HFFc6 (cell line): ENCODE measurements around the gene SOCS3. TPM values are rescaled to one million over a fixed set of nuclear protein-coding genes. Genes with fewer than 3 reads are reported as not detected.

Experiments used
- DNase-seq: peaks from one replicate; pipeline ENCODE4 v3.0.0-alpha.2; 2018
- H3K27ac Mint-ChIP-seq: 2 replicates; pipeline ENCODE4 v1.8.0; 2020; ENCODE audit warnings: mild to moderate bottlenecking, mixed read lengths
- H3K27me3 Mint-ChIP-seq: 2 replicates; pipeline ENCODE4 v1.8.0; 2021; ENCODE audit warnings: mild to moderate bottlenecking, moderate library complexity, mixed read lengths; ENCODE audit not compliant: insufficient read depth
- H3K36me3 Mint-ChIP-seq: 2 replicates; pipeline ENCODE4 v1.8.0; 2021; ENCODE audit warnings: low read depth, mixed read lengths
- H3K4me1 Mint-ChIP-seq: 2 replicates; pipeline ENCODE4 v1.8.0; 2020; ENCODE audit warnings: low read depth, mixed read lengths
- H3K4me3 Mint-ChIP-seq: 2 replicates; pipeline ENCODE4 v1.8.0; 2020; ENCODE audit warnings: mild to moderate bottlenecking, moderate library complexity, mixed read lengths
- H3K9me3 Mint-ChIP-seq: 2 replicates; pipeline ENCODE4 v1.8.0; 2020; ENCODE audit warnings: mild to moderate bottlenecking, mixed read lengths
- CTCF ChIP-seq: fragments of 200-600 bp; sonication (generic); IDR thresholded peaks from 2 replicates; pipeline ENCODE4 v1.5.0; 2021; ENCODE audit warnings: antibody characterized with exemption, mild to moderate bottlenecking
- total RNA-seq, 6 experiments: library from RNA; stranded (reverse); fragmentation: NEBNext Ultra II Directional; extraction: Animal tissue kit (Norgen Biotek cat#: 25700); gene quantifications; 2 replicates in 1 of 6; 3 replicates in 5 of 6; pipeline ENCODE4 v1.2.3, GENCODE V29; 2021

SOCS3 gene
- total RNA-seq, 6 experiments from 2014 or later = 27.4 to 37.2 (median 33.2) TPM

- no peak overlapping the region for H3K27ac Mint-ChIP-seq
- no peak for TF ChIP-seq CTCF
- H3K27me3 Mint-ChIP-seq = peaks cover 18% of the 10 kb centered on the region
- no peak for DNase-seq
- no peaks in the 10 kb centered on the region for H3K9me3 Mint-ChIP-seq
- H3K4me1 Mint-ChIP-seq = peaks cover 31% of the 10 kb centered on the region
- peaks cover 22% of the 10 kb centered on the region for H3K36me3 Mint-ChIP-seq
- H3K4me3 Mint-ChIP-seq = no peak overlapping the region
Observed at GRCh38 chr17:78361225-78361701, 1.4 kb upstream of the SOCS3 start.

- DNase-seq = peak; percentile 76
- peak overlapping the region; percentile 57 for H3K27ac Mint-ChIP-seq
- H3K9me3 Mint-ChIP-seq = no peaks in the 10 kb centered on the region
- peaks cover 25% of the 10 kb centered on the region for H3K27me3 Mint-ChIP-seq
- H3K36me3 Mint-ChIP-seq = peaks cover 22% of the 10 kb centered on the region
- H3K4me1 Mint-ChIP-seq = peaks cover 31% of the 10 kb centered on the region
- H3K4me3 Mint-ChIP-seq = peak overlapping the region; percentile 75
- TF ChIP-seq CTCF = peak; percentile 97
Observed at GRCh38 chr17:78360371-78361224, 721 bp upstream of the SOCS3 start.

GRCh38 chr17:78359321-78359996 lies 418 bp downstream of the SOCS3 start:
- peaks cover 22% of the 10 kb centered on the region for H3K36me3 Mint-ChIP-seq
- peaks cover 42% of the 10 kb centered on the region for H3K4me1 Mint-ChIP-seq

GRCh38 chr17:78358538-78359320 lies 1.1 kb downstream of the SOCS3 start:
- peaks cover 49% of the 10 kb centered on the region for H3K4me1 Mint-ChIP-seq
- peak overlapping the region; percentile 93 for H3K4me3 Mint-ChIP-seq
- H3K9me3 Mint-ChIP-seq = no peaks in the 10 kb centered on the region
- DNase-seq = peak; percentile 27
- no peak for TF ChIP-seq CTCF
- peak overlapping the region; percentile 98 for H3K27ac Mint-ChIP-seq
- H3K36me3 Mint-ChIP-seq = peaks cover 22% of the 10 kb centered on the region
- H3K27me3 Mint-ChIP-seq = peaks cover 27% of the 10 kb centered on the region

More at GRCh38 chr17:78359321-78359996, 418 bp downstream of the SOCS3 start:
- no peak for TF ChIP-seq CTCF
- Mint-ChIP-seq H3K9me3 (no peaks in the 10 kb centered on the region), H3K27ac (peak overlapping the region; percentile 79), H3K27me3 (peaks cover 27% of the 10 kb centered on the region), H3K4me3 (peak overlapping the region; percentile 89)
- no peak for DNase-seq
